Measurements from ENCODE around the gene RASA3.

RASA3 gene

DNA sequence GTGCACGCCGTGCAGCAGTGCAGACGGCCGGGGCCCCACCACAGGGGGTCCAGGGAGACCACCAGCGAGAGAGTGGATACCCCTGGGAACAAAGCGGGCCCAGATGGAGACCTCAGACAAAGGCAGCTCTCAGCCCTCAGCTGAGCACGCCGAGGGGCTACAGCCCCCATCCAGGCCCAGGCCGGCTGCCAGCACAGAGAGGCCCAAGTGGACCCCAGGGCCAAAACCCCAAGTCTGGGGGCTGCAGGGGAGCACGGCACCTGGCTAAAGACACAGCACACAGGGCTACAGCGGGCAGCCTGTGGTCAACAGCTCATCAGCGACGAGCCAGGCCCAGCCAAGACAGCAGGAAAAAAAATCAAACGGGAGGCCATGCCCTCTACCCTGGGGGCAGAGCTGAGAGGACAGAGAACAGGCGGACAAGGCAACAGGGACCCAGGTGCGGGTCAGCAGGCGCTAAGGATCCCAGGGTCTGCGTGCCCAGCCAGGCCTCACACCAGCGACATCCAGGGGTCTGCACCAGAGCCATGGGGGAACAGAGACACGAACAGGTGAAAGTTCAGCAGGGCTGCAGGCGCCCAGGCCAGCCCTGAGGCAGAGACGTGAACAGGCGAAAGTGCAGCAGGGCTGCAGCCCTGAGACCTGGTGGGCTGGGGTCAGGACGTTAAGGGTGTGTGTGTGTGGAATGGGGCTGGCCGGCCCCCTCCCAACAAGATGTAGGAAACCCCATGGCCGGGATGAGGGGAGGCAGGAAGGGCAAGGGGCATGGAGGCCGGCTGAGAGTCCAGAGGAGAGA, 34.3 kb downstream of the RASA3 start:
- no peak for FAIRE-seq

- no peak for FAIRE-seq
These were observed 35.1 kb downstream of the RASA3 start for GRCh38 chr13:114097212-114097892.

DNA sequence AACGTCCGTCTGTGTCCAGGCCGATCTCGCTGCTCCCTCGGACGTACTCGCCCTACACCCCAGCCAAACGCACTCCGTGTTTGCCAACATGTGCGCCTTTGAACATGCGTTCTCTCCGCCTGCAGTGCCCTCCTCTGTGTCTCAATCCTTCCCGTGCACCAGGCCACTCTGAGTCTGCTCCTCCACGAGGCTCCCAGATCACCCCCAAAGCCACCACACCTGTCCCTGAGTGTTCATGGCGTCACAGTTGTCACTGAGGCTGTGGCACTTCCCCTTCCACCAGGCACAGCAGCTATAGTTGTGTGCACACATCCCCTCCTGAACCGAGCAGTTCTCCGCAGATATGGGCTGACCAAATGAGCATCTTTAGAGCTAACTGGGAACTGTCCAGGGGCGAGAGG, 35.6 kb downstream of the RASA3 start:
- no peak for FAIRE-seq

- no peak for FAIRE-seq
These were observed 36.4 kb downstream of the RASA3 start for GRCh38 chr13:114096031-114096485.

DNA sequence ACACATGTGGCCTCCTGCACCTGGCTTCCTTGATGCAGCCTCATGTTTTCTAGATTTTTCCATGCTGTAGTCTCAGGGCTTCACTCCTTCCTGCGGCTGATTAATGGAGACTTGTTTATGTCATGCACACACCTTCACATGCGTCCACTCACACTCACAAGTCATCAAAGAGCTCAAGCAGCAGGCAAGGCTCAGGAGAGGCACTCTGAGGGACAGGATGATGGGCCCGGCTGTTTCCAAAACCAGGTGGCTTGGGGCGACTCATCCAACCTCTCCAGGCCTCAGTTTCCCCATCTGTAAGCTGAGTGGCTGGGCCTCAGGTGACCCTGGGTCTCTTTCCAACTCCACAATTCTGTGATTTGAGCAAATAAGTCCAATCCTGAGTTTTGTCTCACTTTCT, 36.9 kb downstream of the RASA3 start:
- no peak for FAIRE-seq

DNA sequence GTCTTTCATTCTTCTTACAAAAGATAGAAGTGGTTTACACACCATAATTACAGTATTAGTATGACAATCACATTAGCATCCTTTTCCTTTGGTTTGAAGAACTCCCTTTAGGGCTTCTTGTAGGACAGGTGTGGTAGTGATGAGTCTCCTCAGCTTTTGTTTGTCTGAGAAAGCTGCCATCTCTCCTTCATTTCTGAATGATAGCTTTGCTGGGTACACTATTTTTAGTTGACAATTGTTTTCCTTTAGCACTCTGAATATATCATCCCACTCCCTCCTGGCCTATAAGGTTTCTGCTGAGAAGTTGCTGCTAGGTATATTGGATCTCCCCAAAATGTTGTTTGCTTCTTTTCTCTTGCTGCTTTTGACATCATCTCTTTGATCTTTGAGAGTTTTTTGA, 39.3 kb downstream of the RASA3 start:
- no peak for FAIRE-seq

- FAIRE-seq, result no peak
These were observed 40.0 kb downstream of the RASA3 start for GRCh38 chr13:114092468-114092867.

DNA sequence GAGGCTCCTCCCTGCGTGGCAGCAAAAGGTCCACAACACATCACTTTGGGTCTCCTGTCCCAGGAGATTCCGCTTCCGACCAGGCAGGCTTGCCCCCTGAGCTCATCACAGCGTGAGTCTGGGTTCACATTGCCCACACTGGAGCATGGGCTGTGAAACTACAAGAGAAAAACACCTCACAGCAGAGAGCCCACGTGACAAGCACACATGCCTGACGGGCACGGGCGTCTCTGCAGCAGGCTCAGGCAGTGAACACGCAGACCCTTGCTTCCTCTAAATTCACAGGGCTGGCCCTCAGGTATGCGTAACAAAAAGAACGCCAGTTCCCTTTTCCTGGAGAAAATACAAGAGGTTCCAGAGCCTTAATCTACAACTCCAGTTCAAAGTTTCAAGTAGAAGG, 41.9 kb downstream of the RASA3 start:
- FAIRE-seq, result no peak

- no peak for FAIRE-seq
These were observed 42.5 kb downstream of the RASA3 start for GRCh38 chr13:114089751-114090400.

- FAIRE-seq, result no peak
These were observed 43.1 kb downstream of the RASA3 start for GRCh38 chr13:114089341-114089740.

GRCh38 chr13:114088863-114089262, 43.6 kb downstream of the RASA3 start:
- no peak for FAIRE-seq

GRCh38 chr13:114088234-114088633, 44.2 kb downstream of the RASA3 start:
- FAIRE-seq, result no peak

DNA sequence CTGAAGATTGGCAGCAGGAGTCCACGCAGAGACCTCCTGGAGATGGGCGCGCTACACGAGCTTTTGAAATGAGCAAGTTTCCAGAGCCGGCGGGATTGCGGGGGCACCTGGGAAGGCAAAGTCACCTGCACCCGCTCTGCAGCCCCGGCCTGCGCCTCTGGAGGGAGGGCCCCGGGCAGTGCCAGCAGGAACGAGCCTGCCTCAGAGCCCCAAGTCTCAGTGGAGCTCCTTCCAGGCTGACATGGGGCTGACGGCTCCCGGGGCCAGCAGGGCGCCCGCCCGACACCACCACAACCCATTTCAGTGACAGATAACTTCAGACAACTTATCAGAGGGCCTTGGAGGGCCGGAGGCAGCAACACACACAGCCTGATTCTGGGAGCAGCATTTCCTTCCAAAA, 45.0 kb downstream of the RASA3 start:
- no peak for FAIRE-seq

GRCh38 chr13:114082849-114083645, 49.4 kb downstream of the RASA3 start:
- no peak for FAIRE-seq

- no peak for FAIRE-seq
These were observed 50.4 kb downstream of the RASA3 start for GRCh38 chr13:114081761-114082681.

DNA sequence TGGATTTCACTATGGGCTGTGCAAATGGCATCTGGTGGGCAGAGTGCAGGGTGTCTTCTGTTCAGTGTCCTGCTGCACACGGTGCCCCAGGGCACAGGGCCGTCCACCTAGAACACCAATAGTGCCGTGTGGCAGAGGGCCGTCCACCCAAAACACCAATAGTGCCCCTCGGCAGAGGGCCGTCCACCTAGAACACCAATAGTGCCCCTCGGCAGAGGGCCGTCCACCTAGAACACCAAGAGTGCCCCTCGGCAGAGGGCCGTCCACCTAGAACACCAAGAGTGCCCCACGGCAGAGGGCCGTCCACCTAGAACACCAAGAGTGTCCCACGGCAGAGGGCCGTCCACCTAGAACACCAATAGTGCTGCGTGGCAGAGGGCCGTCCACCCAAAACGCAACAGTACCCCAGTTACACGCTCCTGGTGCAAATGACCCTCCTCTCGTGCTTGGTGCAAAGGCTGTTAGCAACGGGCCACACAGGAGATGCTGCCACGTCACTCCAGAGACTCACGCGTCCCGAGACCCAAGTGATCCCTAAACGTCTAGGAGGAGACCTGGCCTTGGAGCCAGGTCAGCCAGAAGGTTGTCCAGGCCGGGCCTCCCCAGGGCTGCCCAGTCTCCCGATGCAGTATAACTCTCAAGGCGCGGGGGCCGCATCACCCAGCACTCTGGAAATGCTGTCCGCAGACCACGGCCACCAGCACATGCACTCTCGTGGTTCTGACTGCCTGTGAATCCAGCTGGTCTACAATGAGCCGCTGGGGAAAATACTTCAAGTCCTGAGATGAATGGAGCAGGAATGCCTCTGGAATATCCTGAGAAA, 51.5 kb downstream of the RASA3 start:
- FAIRE-seq, result no peak

GRCh38 chr13:114079601-114080536, 52.6 kb downstream of the RASA3 start:
- no peak for FAIRE-seq

DNA sequence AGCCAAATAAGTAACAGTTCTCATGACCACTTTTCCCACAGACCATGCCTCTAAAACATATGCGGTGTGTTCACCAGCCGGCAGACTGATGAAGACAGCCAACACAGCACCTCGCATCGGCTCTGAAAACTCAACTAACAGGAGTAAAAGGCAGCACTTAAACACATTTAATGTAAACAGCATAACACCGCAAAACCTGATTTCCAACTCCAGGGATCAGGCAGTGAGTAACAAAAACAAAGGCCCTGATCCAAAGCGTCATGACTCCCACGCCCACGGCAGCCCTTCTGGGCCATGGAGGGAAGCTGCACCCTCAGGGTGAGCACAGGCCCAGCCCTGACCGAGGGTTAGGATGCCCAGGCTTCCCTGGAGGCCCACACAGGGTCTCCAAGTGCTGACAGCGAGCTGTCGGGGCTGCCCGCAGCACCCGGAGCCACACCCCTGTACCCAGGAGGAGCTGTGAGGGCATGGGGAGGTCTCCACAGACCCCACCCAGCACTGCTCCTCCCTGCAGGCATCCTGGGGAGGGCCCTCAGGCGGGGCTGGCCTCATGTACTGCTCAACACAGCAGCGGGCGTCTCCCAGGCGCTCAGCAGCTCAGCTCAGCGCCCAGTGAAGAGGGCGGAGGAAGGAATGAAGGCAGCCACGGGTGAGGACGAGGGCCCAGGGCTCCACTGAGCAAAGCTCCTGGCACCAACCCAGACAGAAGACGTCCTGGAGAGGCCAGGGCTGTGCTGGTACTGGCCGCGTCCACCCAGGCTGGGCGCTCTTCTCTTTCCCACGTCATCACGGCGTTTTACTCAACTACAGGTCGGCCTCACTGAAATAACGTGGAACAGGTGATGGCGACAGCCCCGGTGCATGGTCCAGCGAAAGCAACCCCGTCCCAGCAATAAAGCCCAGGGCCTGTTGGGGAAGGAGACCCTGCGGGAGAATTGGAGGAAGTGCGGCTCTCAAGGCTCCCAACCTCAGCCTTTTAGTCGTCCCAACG, 53.7 kb downstream of the RASA3 start:
- FAIRE-seq, result no peak

DNA sequence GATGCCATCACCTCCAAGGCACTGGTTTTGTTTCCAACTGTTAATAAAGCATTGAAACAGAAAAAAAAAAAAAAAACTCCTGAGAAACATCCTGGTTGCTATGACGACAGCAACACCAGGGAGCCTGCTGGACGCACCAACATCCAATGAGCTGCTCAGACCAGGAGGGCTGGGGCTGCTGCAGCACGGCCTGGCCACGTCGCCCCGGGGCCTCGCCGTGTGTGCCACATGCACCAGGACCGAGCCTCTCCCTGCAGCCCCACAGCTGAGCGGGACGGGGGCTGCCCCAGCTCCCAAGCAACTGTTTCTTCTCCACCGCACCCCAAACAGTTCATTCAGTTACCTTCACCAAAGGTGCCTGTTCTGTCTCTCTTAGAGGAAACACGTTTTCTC, 54.5 kb downstream of the RASA3 start:
- no peak for FAIRE-seq

Data from islet of Langerhans (tissue), 1 donor.